HEK293 (cell line): Measurements from ENCODE around the gene ZNF865.

ENCODE experiments used
- GLI4 ChIP-seq: fragments of 450-650 bp; formaldehyde crosslinking; IDR thresholded peaks from 2 replicates; pipeline ENCODE4 v1.5.1; 2016; ENCODE audit warnings: missing biosample characterization, missing genetic modification characterization
- KLF7 ChIP-seq: fragments of 450-650 bp; formaldehyde crosslinking; IDR thresholded peaks from 2 replicates; pipeline ENCODE4 v1.5.1; 2016; ENCODE audit warnings: missing biosample characterization, missing genetic modification characterization, borderline replicate concordance
- PRDM2 ChIP-seq: fragments of 450-650 bp; formaldehyde crosslinking; IDR thresholded peaks from 2 replicates; pipeline ENCODE4 v1.5.1; 2016; ENCODE audit warnings: missing biosample characterization, missing genetic modification characterization, borderline replicate concordance
- SP2 ChIP-seq: fragments of 450-650 bp; formaldehyde crosslinking; IDR thresholded peaks from 2 replicates; pipeline ENCODE4 v1.5.1; 2016; ENCODE audit warnings: missing biosample characterization, missing genetic modification characterization
- TSHZ1 ChIP-seq: fragments of 450-650 bp; formaldehyde crosslinking; IDR thresholded peaks from 2 replicates; pipeline ENCODE4 v1.5.1; 2016; ENCODE audit warnings: missing biosample characterization, missing genetic modification characterization, borderline replicate concordance
- YY2 ChIP-seq: fragments of 450-650 bp; formaldehyde crosslinking; IDR thresholded peaks from 2 replicates; pipeline ENCODE4 v1.5.1; 2016; ENCODE audit warnings: missing biosample characterization, missing genetic modification characterization
- ZBTB11 ChIP-seq: fragments of 450-650 bp; formaldehyde crosslinking; conservative IDR thresholded peaks from 2 replicates; pipeline ENCODE4 v1.5.1; 2016; ENCODE audit warnings: low read depth, missing biosample characterization, missing genetic modification characterization
- ZBTB20 ChIP-seq: fragments of 450-650 bp; formaldehyde crosslinking; IDR thresholded peaks from 2 replicates; pipeline ENCODE4 v1.5.1; 2016; ENCODE audit warnings: missing biosample characterization, missing genetic modification characterization
- ZBTB49 ChIP-seq: fragments of 450-650 bp; formaldehyde crosslinking; IDR thresholded peaks from 2 replicates; pipeline ENCODE4 v1.5.1; 2016; ENCODE audit warnings: missing biosample characterization, missing genetic modification characterization, low read depth
- ZNF112 ChIP-seq: fragments of 450-650 bp; formaldehyde crosslinking; IDR thresholded peaks from 2 replicates; pipeline ENCODE4 v1.5.0; 2017; ENCODE audit warnings: missing biosample characterization, missing genetic modification characterization
- ZNF133 ChIP-seq: fragments of 450-650 bp; formaldehyde crosslinking; IDR thresholded peaks from 2 replicates; pipeline ENCODE4 v1.5.1; 2016; ENCODE audit warnings: missing biosample characterization, missing genetic modification characterization
- ZNF221 ChIP-seq: fragments of 450-650 bp; formaldehyde crosslinking; IDR thresholded peaks from 2 replicates; pipeline ENCODE4 v1.5.1; 2017; ENCODE audit warnings: missing biosample characterization, missing genetic modification characterization, borderline replicate concordance
- ZNF24 ChIP-seq: fragments of 450-650 bp; formaldehyde crosslinking; IDR thresholded peaks from 2 replicates; pipeline ENCODE4 v1.5.1; 2016; ENCODE audit warnings: missing biosample characterization, missing genetic modification characterization
- ZNF366 ChIP-seq: fragments of 450-650 bp; formaldehyde crosslinking; conservative IDR thresholded peaks from 2 replicates; pipeline ENCODE4 v1.5.1; 2016; ENCODE audit warnings: missing biosample characterization, missing genetic modification characterization
- ZNF473 ChIP-seq: fragments of 450-650 bp; formaldehyde crosslinking; IDR thresholded peaks from 2 replicates; pipeline ENCODE4 v1.5.1; 2017; ENCODE audit warnings: missing biosample characterization, missing genetic modification characterization
- ZNF544 ChIP-seq: fragments of 450-650 bp; formaldehyde crosslinking; IDR thresholded peaks from 2 replicates; pipeline ENCODE4 v1.5.0; 2017; ENCODE audit warnings: missing biosample characterization, missing genetic modification characterization
- ZNF626 ChIP-seq: fragments of 450-650 bp; sonication (Bioruptor Pico); formaldehyde crosslinking; IDR thresholded peaks from 2 replicates; pipeline ENCODE4 v1.5.1; 2018; ENCODE audit warnings: missing biosample characterization, missing genetic modification characterization, inconsistent platforms
- ZNF654 ChIP-seq: fragments of 450-650 bp; formaldehyde crosslinking; IDR thresholded peaks from 2 replicates; pipeline ENCODE4 v1.5.1; 2016; ENCODE audit warnings: low read depth, missing biosample characterization, missing genetic modification characterization
- ZNF660 ChIP-seq: fragments of 450-650 bp; IDR thresholded peaks from 2 replicates; pipeline ENCODE4 v1.5.1; 2018; ENCODE audit warnings: missing biosample characterization, mild to moderate bottlenecking, missing genetic modification characterization
- ZSCAN4 ChIP-seq: fragments of 450-650 bp; formaldehyde crosslinking; IDR thresholded peaks from 2 replicates; pipeline ENCODE4 v1.5.1; 2017; ENCODE audit warnings: missing biosample characterization, missing genetic modification characterization

The ZNF865 gene

GRCh38 chr19:55624109-55625003 lies 18.9 kb downstream of the ZNF865 start, which contains the start of gene ZNF784 (continued):
- TF ChIP-seq ZNF544 (no peak), SP2 (peak; percentile 79), ZNF24 (tag by site-specific recombination) (no peak), ZNF654 (tag by site-specific recombination) (no peak), ZNF473 (no peak), KLF7 (tag by site-specific recombination) (no peak), ZBTB20 (peak; percentile 67; the same call in 1 of the 2 replicates), ZNF133 (tag by site-specific recombination) (no peak), ZNF660 (0 out of 2 replicates have a peak, but pooled peaks have one; percentile 30), ZSCAN4 (tag by site-specific recombination) (no peak), TSHZ1 (no peak), ZNF626 (tag by site-specific recombination) (no peak), ZBTB49 (tag by site-specific recombination) (no peak), ZNF366 (tag by site-specific recombination) (peak; percentile 61), ZNF112 (no peak), GLI4 (tag by site-specific recombination) (no peak), YY2 (tag by site-specific recombination) (0 out of 2 replicates have a peak, but pooled peaks have one; percentile 29), PRDM2 (no peak), ZBTB11 (tag by site-specific recombination) (0 out of 2 replicates have a peak, but pooled peaks have one; percentile 31), ZNF221 (tag by site-specific recombination) (no peak)
